C1 segment of cervical spinal cord (tissue), 14 donors: ENCODE results near the gene A2M.

ENCODE experiments used
- DNase-seq, 14 donors: peaks; one replicate each; lab custom pipeline; 2025; lab: John Stamatoyannopoulos, UW

The A2M gene

GRCh38 chr12:9040484-9041186 is 75.1 kb downstream of the A2M start:
- DNase-seq = no peak

GRCh38 chr12:9039397-9039977 is 76.2 kb downstream of the A2M start:
- DNase-seq = peak in 1 of 14 donors; percentile 20

GRCh38 chr12:9037431-9037830 is 78.3 kb downstream of the A2M start:
- no peak for DNase-seq

GRCh38 chr12:9036227-9036626 is 79.5 kb downstream of the A2M start:
- DNase-seq = no peak

- no peak for DNase-seq
Measured at GRCh38 chr12:9034095-9034494, 81.6 kb downstream of the A2M start.

GRCh38 chr12:9033265-9033887 is 82.3 kb downstream of the A2M start:
- no peak for DNase-seq

- DNase-seq = no peak
Measured at GRCh38 chr12:9032202-9032964, 83.3 kb downstream of the A2M start.

GRCh38 chr12:9030776-9031175 is 84.9 kb downstream of the A2M start:
- DNase-seq = no peak

- no peak for DNase-seq
Measured at GRCh38 chr12:9027161-9028059, 88.3 kb downstream of the A2M start.

- DNase-seq = no peak
Measured at GRCh38 chr12:9024512-9024911, 91.2 kb downstream of the A2M start.

- DNase-seq = no peak
Measured at GRCh38 chr12:9022592-9022991, 93.1 kb downstream of the A2M start.
